ENCODE measurements around the gene PTPN2. TPM values are rescaled to one million over a fixed set of nuclear protein-coding genes. Genes with fewer than 3 reads are reported as not detected.

Gene PTPN2
- polyA plus RNA-seq, 2 of the 4 experiments (the other 2 are of a cell fraction): 23.0 to 32.4 TPM

- ChIA-PET POLR2A (no interaction called here), CTCF (interaction anchor here (0.6 kb wide), 1 partner anchor 387 kb away, joined by 3 read pairs; no protein-coding TSS in a partner anchor)
- no peak for DNase-seq (ENCODE audit: low read depth in 1 of 2, low spot score in 1 of 2)
- no peaks in the 10 kb centered on the region for H3K4me1 ChIP-seq
- TF ChIP-seq FOXS1 (CRISPR knock-in tag; IDR thresholded peaks at IDR 0.05) (no peak), CBX8 (IDR thresholded peaks at IDR 0.05) (no peak), PHF8 (IDR thresholded peaks at IDR 0.05; ENCODE audit: borderline replicate concordance, low read depth) (no peak), MAFK (IDR thresholded peaks at IDR 0.05; ENCODE audit: partially characterized antibody) (no peak), NR3C1 (IDR thresholded peaks at IDR 0.05) (no peak), RCOR1 (IDR thresholded peaks at IDR 0.05; ENCODE audit: low read depth, low read length) (no peak), CHD4 (IDR thresholded peaks at IDR 0.05; ENCODE audit: borderline replicate concordance) (no peak), NPAS2 (CRISPR knock-in tag; IDR thresholded peaks at IDR 0.05; ENCODE audit: borderline replicate concordance) (no peak), ELK1 (IDR thresholded peaks at IDR 0.05; ENCODE audit: low read depth, low read length) (no peak), HOXA7 (CRISPR knock-in tag; IDR thresholded peaks at IDR 0.05) (no peak), BCL3 (IDR thresholded peaks at IDR 0.05) (no peak), HEYL (CRISPR knock-in tag; IDR thresholded peaks at IDR 0.05) (no peak)
- 76% methylated on average over 6 of the region's 6 CpGs for WGBS (ENCODE audit: missing lambda C conversion rate)
- no peak overlapping the region for H3K4me2 ChIP-seq
- no peaks in the 10 kb centered on the region for H3K9me3 ChIP-seq
- H3K27ac ChIP-seq: no peak overlapping the region
- FAIRE-seq: no peak
- no peak overlapping the region for H3K4me3 ChIP-seq
- no peak for ATAC-seq
Measured at GRCh38 chr18:12820506-12820905, 63.5 kb downstream of the PTPN2 start.

GRCh38 chr18:12819841-12820240 lies 64.2 kb downstream of the PTPN2 start:
- Histone ChIP-seq H3K27ac (no peak overlapping the region), H3K4me1 (no peaks in the 10 kb centered on the region), H3K9me3 (no peaks in the 10 kb centered on the region), H3K4me2 (no peak overlapping the region), H3K4me3 (no peak overlapping the region)
- ChIA-PET CTCF (no interaction called here), POLR2A (no interaction called here)
- no peak for ATAC-seq
- no peak for FAIRE-seq
- TF ChIP-seq GATA3 (IDR thresholded peaks at IDR 0.05; ENCODE audit: borderline replicate concordance) (no peak), ELK1 (IDR thresholded peaks at IDR 0.05; ENCODE audit: low read depth, low read length) (no peak), MYC (IDR thresholded peaks at IDR 0.05; ENCODE audit: borderline replicate concordance, low read length) (no peak)
- no peak for DNase-seq (ENCODE audit: low read depth in 1 of 2, low spot score in 1 of 2)
- WGBS (ENCODE audit: missing lambda C conversion rate): 94% methylated on average over 5 of the region's 5 CpGs

- ATAC-seq (no peak), DNase-seq (ENCODE audit: low read depth in 1 of 2, low spot score in 1 of 2) (no peak), FAIRE-seq (no peak)
- no peak overlapping the region for H3K4me3 ChIP-seq
- POLR2A ChIA-PET: no interaction called here
- H3K9me3 ChIP-seq: no peaks in the 10 kb centered on the region
- CTCF ChIA-PET: no interaction called here
- WGBS (ENCODE audit: missing lambda C conversion rate): 88% methylated on average over 3 of the region's 3 CpGs
- TF ChIP-seq RCOR1 (IDR thresholded peaks at IDR 0.05; ENCODE audit: low read depth, low read length) (no peak), ZFP36 (IDR thresholded peaks at IDR 0.05; ENCODE audit: borderline replicate concordance, partially characterized antibody) (no peak), EHMT2 (IDR thresholded peaks at IDR 0.05; ENCODE audit: low read depth) (no peak), TFCP2L1 (CRISPR knock-in tag; IDR thresholded peaks at IDR 0.05) (no peak), RAD21 (conservative IDR thresholded peaks at IDR 0.05 in 1 of 2, IDR thresholded peaks at IDR 0.05 in 1 of 2) (no peak), RFX5 (IDR thresholded peaks at IDR 0.05) (no peak), HEYL (CRISPR knock-in tag; IDR thresholded peaks at IDR 0.05) (no peak), NR3C1 (IDR thresholded peaks at IDR 0.05) (no peak), POLR2A (IDR thresholded peaks at IDR 0.05; ENCODE audit: low read length) (no peak), USF2 (IDR thresholded peaks at IDR 0.05) (no peak), CBX8 (IDR thresholded peaks at IDR 0.05) (no peak), KDM5A (IDR thresholded peaks at IDR 0.05) (no peak), PHF8 (IDR thresholded peaks at IDR 0.05; ENCODE audit: borderline replicate concordance, low read depth) (no peak), ZSCAN20 (CRISPR knock-in tag; IDR thresholded peaks at IDR 0.05) (no peak), ZNF302 (CRISPR knock-in tag; IDR thresholded peaks at IDR 0.05) (no peak), JUNB (IDR thresholded peaks at IDR 0.05) (no peak), FOSL2 (IDR thresholded peaks at IDR 0.05) (no peak), FOSL2 (CRISPR knock-in tag; IDR thresholded peaks at IDR 0.05) (no peak)
- H3K4me2 ChIP-seq: no peak overlapping the region
- no peak overlapping the region for H3K27ac ChIP-seq
- H3K4me1 ChIP-seq: no peaks in the 10 kb centered on the region
Measured at GRCh38 chr18:12819322-12819721, 64.7 kb downstream of the PTPN2 start.
